Chondrocyte (in vitro differentiated cells): ENCODE measurements around the gene IDNK. TPM values are rescaled to one million over a fixed set of nuclear protein-coding genes. Genes with fewer than 3 reads are reported as not detected.
A peak's percentile ranks its signal among the peaks of the same experiment; 100 is the strongest.

ENCODE experiments used
- DNase-seq: peaks from one replicate; pipeline ENCODE4 v3.0.0; 2021; ENCODE audit warnings: mixed read lengths, low spot score
- H3K27ac Mint-ChIP-seq: one replicate; pipeline ENCODE4 v1.8.0; 2021; ENCODE audit warnings: mild to moderate bottlenecking, moderate library complexity, mixed read lengths; ENCODE audit not compliant: unreplicated experiment
- H3K27me3 Mint-ChIP-seq: 2 replicates; pipeline ENCODE4 v1.8.0; 2021; ENCODE audit warnings: low read depth, mixed read lengths
- H3K36me3 Mint-ChIP-seq: 2 replicates; pipeline ENCODE4 v1.8.0; 2021; ENCODE audit warnings: low read depth, mixed read lengths
- H3K4me1 Mint-ChIP-seq: 2 replicates; pipeline ENCODE4 v1.8.0; 2021; ENCODE audit warnings: low read depth, mild to moderate bottlenecking, mixed read lengths
- H3K4me3 Mint-ChIP-seq: one replicate; pipeline ENCODE4 v1.8.0; 2021; ENCODE audit warnings: mild to moderate bottlenecking, moderate library complexity, mixed read lengths; ENCODE audit not compliant: unreplicated experiment
- H3K9me3 Mint-ChIP-seq: 2 replicates; pipeline ENCODE4 v1.8.0; 2021; ENCODE audit warnings: low read depth, mixed read lengths
- CTCF ChIP-seq: fragments of 200-600 bp; sonication (generic); IDR thresholded peaks from 2 replicates; pipeline ENCODE4 v1.5.0; 2021; ENCODE audit warnings: antibody characterized with exemption, mild to moderate bottlenecking, moderate library complexity
- total RNA-seq: library from RNA; stranded (reverse); gene quantifications from 3 replicates; pipeline ENCODE4 v1.2.1, GENCODE V29; 2021

The IDNK gene
- total RNA-seq, 1 donor from 2014 or later = 2.3 TPM

DNA sequence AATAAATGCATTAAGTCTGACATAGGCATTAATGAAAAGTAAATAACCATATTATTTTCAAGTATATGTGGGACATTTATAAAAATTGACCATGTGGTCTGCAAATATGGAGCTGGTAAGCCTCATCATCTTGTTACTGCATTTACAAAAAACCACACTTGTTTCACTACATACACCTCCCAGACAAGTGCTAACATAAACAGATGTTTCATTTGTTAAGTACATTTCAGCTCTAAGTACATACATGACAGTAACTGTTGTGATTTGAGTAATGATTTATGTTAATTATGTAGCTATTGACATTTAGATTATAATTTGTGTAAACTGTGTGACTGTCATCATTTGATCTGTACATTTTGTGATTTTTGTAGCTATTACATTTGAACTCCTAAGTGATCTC lies 13.9 kb downstream of the IDNK start:
- Mint-ChIP-seq H3K9me3 (no peaks in the 10 kb centered on the region), H3K27me3 (no peaks in the 10 kb centered on the region), H3K36me3 (peaks cover 3% of the 10 kb centered on the region), H3K4me1 (peaks cover 4% of the 10 kb centered on the region), H3K27ac (no peak overlapping the region), H3K4me3 (no peak overlapping the region)
- DNase-seq = no peak
- no peak for TF ChIP-seq CTCF

- no peak for TF ChIP-seq CTCF
- Mint-ChIP-seq H3K9me3 (no peaks in the 10 kb centered on the region), H3K4me1 (peaks cover 4% of the 10 kb centered on the region), H3K4me3 (no peak overlapping the region), H3K27me3 (no peaks in the 10 kb centered on the region), H3K36me3 (peaks cover 3% of the 10 kb centered on the region), H3K27ac (no peak overlapping the region)
- no peak for DNase-seq
Observed at GRCh38 chr9:83637389-83637788, 14.4 kb downstream of the IDNK start.

GRCh38 chr9:83639266-83639665 lies 16.3 kb downstream of the IDNK start:
- peak overlapping the region; percentile 1 for H3K27ac Mint-ChIP-seq
- TF ChIP-seq CTCF = no peak
- peaks cover 4% of the 10 kb centered on the region for H3K4me1 Mint-ChIP-seq
- no peaks in the 10 kb centered on the region for H3K36me3 Mint-ChIP-seq
- H3K4me3 Mint-ChIP-seq = no peak overlapping the region
- no peak for DNase-seq
- no peaks in the 10 kb centered on the region for H3K27me3 Mint-ChIP-seq
- H3K9me3 Mint-ChIP-seq = no peaks in the 10 kb centered on the region

DNA sequence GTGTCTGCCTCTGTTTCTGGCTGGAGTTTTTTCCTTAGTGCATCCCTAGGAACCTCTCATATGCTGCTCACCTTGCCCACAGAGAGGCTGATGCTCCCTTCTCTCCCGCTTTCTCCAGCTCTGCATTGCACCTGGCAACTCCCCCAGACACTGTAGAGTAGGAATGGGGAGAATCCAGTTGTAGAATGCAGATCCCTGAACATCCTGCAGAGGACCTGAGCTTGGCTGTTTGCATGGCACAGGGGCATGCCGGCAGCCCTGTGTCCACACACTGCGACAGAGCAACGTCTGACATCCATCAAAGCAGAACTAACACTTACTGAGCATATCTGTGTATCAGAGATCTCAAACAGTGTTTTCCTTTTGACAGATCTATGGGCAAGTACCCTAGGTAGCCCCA lies 19.9 kb downstream of the IDNK start:
- H3K4me1 Mint-ChIP-seq = peaks cover 4% of the 10 kb centered on the region
- no peak for DNase-seq
- no peak overlapping the region for H3K27ac Mint-ChIP-seq
- no peak overlapping the region for H3K4me3 Mint-ChIP-seq
- no peak for TF ChIP-seq CTCF
- no peaks in the 10 kb centered on the region for H3K27me3 Mint-ChIP-seq
- H3K9me3 Mint-ChIP-seq = no peaks in the 10 kb centered on the region
- peaks cover 5% of the 10 kb centered on the region for H3K36me3 Mint-ChIP-seq

DNA sequence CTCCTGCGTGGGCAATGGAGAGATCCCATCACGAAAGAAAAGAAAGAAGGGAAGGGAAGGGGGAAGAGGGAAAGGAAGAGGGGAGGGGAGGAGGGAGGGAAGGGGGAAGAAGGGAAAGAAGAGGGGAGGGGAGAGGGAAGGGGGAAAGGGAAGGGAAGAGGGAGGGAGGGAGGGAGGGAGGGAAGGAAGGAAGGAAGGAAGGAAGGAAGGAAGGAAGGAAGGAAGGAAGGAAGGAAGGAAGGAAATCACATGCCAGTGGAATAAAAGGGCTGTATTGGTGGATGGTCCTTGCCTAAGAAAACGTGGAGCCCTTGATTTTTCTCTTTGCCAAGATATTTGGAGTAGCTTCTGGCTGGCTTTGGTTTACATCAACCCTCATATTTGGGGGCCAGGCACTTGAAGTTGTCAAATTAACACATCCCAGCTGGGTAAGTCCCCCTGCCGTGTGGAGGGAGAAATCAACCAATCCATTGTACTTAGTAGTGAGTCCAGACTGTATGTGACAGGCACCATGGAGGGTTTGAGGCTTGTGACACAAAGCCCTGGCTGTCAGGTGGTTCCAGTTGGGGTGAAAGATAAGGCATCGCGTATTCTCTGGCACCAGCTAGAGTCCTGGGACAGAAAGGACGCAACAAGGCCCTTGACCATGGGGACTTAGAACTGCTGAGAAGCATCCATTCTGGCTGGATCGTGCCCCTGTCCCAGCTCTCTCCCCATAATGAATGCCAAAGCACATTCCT lies 23.7 kb downstream of the IDNK start:
- H3K27ac Mint-ChIP-seq = no peak overlapping the region
- H3K27me3 Mint-ChIP-seq = no peaks in the 10 kb centered on the region
- no peak overlapping the region for H3K4me3 Mint-ChIP-seq
- H3K36me3 Mint-ChIP-seq = peaks cover 15% of the 10 kb centered on the region
- H3K4me1 Mint-ChIP-seq = no peaks in the 10 kb centered on the region
- TF ChIP-seq CTCF = no peak
- no peak for DNase-seq
- peaks cover under 1% of the 10 kb centered on the region for H3K9me3 Mint-ChIP-seq
